D721Med (cell line): ENCODE data around the gene ADCY5.

ENCODE experiments used
- DNase-seq: peaks from one replicate; pipeline ENCODE4 v3.0.0; 2011; ENCODE audit warnings: low spot score; ENCODE audit not compliant: insufficient read length
- FAIRE-seq: peaks from 2 replicates; lab custom pipeline; 2011; peaks lifted over from hg19 to GRCh38; lab: Jason Lieb, UNC
- TF ChIP-seq, protein P1 (sequence below): IDR thresholded peaks from 2 replicates; pipeline ENCODE4 v1.5.1; 2012; ENCODE audit warnings: mild to moderate bottlenecking, control low read depth; ENCODE audit not compliant: insufficient read depth; ENCODE audit errors: missing control alignments

Gene ADCY5

DNA sequence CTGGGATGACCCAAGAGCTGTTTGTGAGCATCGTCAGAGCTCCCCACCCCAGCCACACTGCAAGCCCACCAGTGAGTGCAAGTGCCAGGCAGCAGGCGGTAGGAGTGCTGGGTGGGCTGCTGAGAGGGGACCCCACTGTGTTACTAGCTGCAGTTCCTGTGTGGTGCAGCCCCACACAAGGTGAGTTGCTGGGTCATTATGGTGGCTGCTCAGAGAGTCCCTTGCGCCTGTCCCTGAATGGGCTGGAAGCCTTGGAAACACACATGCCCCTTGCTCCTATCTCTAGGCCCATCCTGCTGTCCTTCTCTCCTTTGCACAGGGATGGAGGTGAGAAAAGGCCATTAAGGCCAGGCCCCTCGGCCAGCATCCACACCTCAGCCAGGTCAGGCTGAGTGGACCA lies 163.4 kb downstream of the ADCY5 start:
- TF ChIP-seq, protein P1, sequence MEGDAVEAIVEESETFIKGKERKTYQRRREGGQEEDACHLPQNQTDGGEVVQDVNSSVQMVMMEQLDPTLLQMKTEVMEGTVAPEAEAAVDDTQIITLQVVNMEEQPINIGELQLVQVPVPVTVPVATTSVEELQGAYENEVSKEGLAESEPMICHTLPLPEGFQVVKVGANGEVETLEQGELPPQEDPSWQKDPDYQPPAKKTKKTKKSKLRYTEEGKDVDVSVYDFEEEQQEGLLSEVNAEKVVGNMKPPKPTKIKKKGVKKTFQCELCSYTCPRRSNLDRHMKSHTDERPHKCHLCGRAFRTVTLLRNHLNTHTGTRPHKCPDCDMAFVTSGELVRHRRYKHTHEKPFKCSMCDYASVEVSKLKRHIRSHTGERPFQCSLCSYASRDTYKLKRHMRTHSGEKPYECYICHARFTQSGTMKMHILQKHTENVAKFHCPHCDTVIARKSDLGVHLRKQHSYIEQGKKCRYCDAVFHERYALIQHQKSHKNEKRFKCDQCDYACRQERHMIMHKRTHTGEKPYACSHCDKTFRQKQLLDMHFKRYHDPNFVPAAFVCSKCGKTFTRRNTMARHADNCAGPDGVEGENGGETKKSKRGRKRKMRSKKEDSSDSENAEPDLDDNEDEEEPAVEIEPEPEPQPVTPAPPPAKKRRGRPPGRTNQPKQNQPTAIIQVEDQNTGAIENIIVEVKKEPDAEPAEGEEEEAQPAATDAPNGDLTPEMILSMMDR, result no peak
- DNase-seq (no peak), FAIRE-seq (no peak)

DNA sequence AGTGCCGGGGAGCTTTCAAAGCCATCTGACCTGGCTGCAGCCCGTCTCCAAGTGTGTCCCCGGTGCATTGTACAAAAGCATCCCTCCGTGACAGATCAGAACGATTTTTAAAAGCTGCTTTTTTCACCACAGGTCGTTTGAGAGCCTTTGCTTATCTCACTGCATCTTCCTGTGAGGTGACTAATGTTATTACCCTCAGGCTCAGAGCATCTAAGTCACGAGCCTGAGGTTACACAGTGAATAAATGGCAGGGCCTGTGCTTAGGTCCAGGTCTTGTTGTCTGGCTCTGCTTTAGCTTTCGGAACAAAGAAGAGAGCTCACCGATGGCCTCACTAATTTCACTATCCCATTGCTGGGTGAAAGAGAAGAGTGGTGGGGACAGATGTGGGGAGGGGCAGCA lies 163.8 kb downstream of the ADCY5 start:
- TF ChIP-seq, protein P1, result no peak
- FAIRE-seq, result no peak
- DNase-seq, result no peak

DNA sequence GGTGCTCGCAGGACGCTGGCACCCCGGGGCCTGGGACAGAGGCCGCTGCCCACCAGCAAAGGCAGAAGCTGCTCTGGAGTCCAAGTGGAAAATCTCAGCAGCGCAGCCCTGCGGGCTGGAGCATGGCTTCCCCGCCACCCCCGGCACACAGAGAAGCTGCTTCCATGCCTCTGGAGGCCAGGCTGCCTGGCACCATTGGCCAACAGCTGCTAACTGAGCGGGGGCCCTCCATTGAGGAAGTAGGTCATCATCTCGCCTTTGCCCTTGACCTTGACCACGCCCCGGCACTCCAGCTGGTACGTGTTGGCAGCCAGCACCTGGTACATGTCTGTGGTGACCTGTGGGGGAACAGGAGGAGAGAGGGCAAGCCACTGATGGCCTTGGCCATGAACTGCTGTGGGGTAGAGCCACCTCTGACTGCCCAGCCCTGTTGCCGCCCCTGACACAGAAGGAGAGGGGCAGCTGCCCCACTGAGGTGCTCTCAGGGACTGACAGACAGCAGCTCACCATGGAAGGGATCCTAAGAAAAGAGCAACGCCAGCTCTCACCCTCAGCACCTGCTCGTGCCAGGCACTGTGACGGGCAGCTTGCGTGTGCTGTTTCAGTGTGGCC lies 164.4 kb downstream of the ADCY5 start:
- no peak for DNase-seq
- TF ChIP-seq, protein P1, result no peak
- no peak for FAIRE-seq

DNA sequence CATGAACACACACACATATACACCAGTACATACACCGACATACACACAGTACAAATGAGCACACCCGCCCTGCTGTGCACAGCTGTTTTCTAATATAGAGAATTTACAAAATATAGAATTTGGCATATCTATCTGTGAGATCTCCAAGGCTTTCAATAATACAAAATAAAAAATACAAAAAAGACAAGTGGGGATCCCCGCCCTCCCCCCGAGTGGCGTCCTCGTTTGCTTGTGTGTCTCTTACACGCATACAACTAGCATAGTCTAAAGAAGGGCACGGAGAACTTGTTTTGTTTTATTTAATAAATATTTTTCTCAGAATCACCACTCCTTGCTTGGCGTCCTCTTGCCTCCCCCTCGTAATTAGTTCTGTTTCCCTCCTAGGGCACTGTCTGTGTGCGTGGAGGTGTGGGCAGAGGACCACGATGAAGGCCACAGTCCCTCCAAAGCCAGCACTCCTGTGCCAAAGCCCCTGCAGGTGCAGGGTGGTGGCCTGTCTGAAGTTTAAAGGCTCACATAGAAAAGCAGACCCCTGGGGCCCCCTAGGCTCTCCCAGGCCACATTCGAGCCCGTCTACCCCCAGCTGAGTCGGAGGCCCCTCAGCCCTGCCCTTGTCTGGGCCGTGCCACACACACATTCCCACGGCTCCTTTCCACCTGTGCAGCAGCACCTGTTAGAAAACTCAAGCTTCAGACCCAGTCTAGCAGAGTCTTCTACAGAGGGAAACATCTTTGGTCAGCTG lies 165.1 kb downstream of the ADCY5 start:
- no peak for FAIRE-seq
- TF ChIP-seq, protein P1, result no peak
- DNase-seq, result no peak

DNA sequence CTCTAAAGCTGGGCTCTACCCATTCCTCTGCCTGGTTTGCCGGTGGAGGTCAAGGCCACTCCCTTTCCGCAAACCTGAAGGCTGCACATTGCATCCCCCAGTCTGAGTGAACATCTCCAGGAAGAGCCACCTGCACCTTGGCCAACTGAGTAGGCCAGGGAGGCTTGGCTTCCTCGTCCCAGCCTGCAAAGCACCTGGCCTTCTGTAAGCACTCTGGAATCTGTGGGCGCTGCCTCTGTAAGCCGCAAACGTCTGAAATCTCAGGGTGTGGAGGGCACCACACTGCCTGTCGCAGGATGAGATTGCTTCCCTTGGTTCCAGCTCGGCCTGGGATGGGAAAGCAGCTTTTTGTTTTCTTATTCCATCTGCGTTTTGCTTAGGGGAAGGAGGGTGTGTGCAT lies 165.8 kb downstream of the ADCY5 start:
- DNase-seq, result peak; percentile 11

DNA sequence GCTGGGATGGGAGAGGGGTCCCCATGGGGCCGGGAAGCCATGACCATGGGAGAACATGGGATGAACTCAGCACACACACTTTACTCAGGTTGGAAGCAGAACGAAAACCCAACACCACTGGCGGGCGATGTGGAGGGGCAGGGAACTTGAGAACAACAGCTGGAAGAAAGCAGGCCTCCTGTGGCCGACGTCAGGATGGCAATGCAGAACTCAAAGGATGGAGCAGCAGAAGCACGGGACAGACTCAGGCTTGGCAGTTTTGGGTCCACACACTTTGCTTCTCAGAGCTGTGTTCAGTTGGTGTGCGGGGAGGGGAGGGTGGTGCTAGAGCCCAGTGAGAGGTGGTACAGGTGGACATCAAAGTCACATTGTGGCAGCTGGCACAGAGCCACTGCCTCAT lies 166.4 kb downstream of the ADCY5 start:
- FAIRE-seq (no peak), DNase-seq (no peak)
- TF ChIP-seq, protein P1, result no peak

More for the DNA sequence above, 165.8 kb downstream of the ADCY5 start:
- TF ChIP-seq, protein P1, result no peak
- FAIRE-seq, result no peak

DNA sequence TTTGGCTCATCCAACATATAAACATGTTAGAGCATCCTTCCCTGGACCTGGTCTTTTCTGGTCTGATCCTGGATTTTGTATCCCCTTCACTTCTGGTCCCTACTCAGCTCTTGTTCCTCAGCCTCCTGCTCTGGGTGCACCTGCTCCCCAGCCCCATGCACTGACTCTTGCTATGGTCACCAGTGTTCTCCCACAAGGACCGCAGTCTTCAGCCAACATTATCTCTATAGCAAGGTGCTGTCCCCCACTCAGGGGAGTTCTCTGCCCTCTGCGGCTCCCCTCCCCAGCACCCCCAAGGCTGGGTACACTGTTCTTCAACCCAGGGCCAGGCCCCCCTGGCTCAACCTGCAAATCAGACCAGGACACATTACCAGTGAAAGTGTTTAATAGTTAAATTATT lies 167.0 kb downstream of the ADCY5 start:
- FAIRE-seq (no peak), DNase-seq (no peak)
- TF ChIP-seq, protein P1, result no peak
